GM18508 (cell line): ENCODE results near the gene UBASH3A.

ENCODE experiments used
- ATAC-seq: cut with Tn5 transposase; IDR thresholded peaks from one replicate; pipeline ENCODE4 v1.9.1; 2021; ENCODE audit warnings: moderate number of reproducible peaks; ENCODE audit not compliant: insufficient read depth, unreplicated experiment

UBASH3A gene

GRCh38 chr21:42403611-42404231 lies at the start of gene UBASH3A:
UBASH3A (plus strand) TSS chr21:42403902; CDS start chr21:42403946, 44 bp downstream.
- ATAC-seq, result no peak

GRCh38 chr21:42356046-42356445 lies 47.7 kb upstream of the UBASH3A start:
- ATAC-seq, result no peak

- no peak for ATAC-seq
These were observed 47.1 kb upstream of the UBASH3A start for GRCh38 chr21:42356650-42357049.

- ATAC-seq, result no peak
These were observed 46.4 kb upstream of the UBASH3A start for GRCh38 chr21:42357307-42357706.

- ATAC-seq, result no peak
These were observed 45.4 kb upstream of the UBASH3A start for GRCh38 chr21:42358261-42358660.

- ATAC-seq, result no peak
These were observed 44.8 kb upstream of the UBASH3A start for GRCh38 chr21:42358937-42359336.

GRCh38 chr21:42360317-42360716 lies 43.4 kb upstream of the UBASH3A start:
- no peak for ATAC-seq

GRCh38 chr21:42361286-42361685 lies 42.4 kb upstream of the UBASH3A start:
- no peak for ATAC-seq

- no peak for ATAC-seq
These were observed 41.5 kb upstream of the UBASH3A start for GRCh38 chr21:42362198-42362597.

- ATAC-seq, result no peak
These were observed 41.0 kb upstream of the UBASH3A start for GRCh38 chr21:42362700-42363099.

GRCh38 chr21:42363312-42363711 lies 40.4 kb upstream of the UBASH3A start:
- ATAC-seq, result no peak

GRCh38 chr21:42364304-42364865 lies 39.3 kb upstream of the UBASH3A start:
- ATAC-seq, result no peak

- ATAC-seq, result no peak
These were observed 37.9 kb upstream of the UBASH3A start for GRCh38 chr21:42365770-42366169.

- ATAC-seq, result no peak
These were observed 37.3 kb upstream of the UBASH3A start, which contains the start of gene TFF1 for GRCh38 chr21:42366292-42367010. TFF1 (minus strand) TSS chr21:42366535; CDS start chr21:42366495, 40 bp downstream.

- ATAC-seq, result no peak
These were observed 36.1 kb upstream of the UBASH3A start for GRCh38 chr21:42367367-42368165.

GRCh38 chr21:42369821-42370220 lies 33.9 kb upstream of the UBASH3A start:
- ATAC-seq, result no peak

- no peak for ATAC-seq
These were observed 32.6 kb upstream of the UBASH3A start for GRCh38 chr21:42370894-42371654.

GRCh38 chr21:42373196-42373907 lies 30.4 kb upstream of the UBASH3A start:
- ATAC-seq, result no peak

- ATAC-seq, result no peak
These were observed 29.7 kb upstream of the UBASH3A start for GRCh38 chr21:42373908-42374455.
